B cell (primary cell): ENCODE measurements around the gene KLK13. TPM values are rescaled to one million over a fixed set of nuclear protein-coding genes. Genes with fewer than 3 reads are reported as not detected.

Experiments
- ATAC-seq: fragments of 200-7000 bp; cut with Tn5 transposase; one replicate; pipeline ENCODE4 v1.10.0; 2021; ENCODE audit warnings: low read depth, mild to moderate bottlenecking, moderate number of reproducible peaks, moderate library complexity
- CTCF ChIA-PET: fragments of 350-600 bp; sonication (Branson Sonifier 250); formaldehyde crosslinking; loops from one replicate; lab custom pipeline; 2021; ENCODE audit warnings: antibody characterized with exemption, inconsistent platforms; lab: Charles Lee
- POLR2A ChIA-PET: fragments of 350-600 bp; sonication (Branson Sonifier 250); formaldehyde crosslinking; loops from one replicate; lab custom pipeline; 2021; ENCODE audit warnings: antibody characterized with exemption; lab: Charles Lee
- DNase-seq: peaks from one replicate; pipeline ENCODE4 v3.0.0; 2013
- H2AFZ ChIP-seq: 2 replicates; pipeline ENCODE4 v1.6.1; 2012; ENCODE audit warnings: mild to moderate bottlenecking, low read depth, low read length; ENCODE audit not compliant: insufficient read depth, poor library complexity, severe bottlenecking
- H3K27ac ChIP-seq, 2 donors: 1 replicate in 1 of 2; 2 replicates in 1 of 2; pipeline ENCODE4 v1.5.1; 2012 to 2013; ENCODE audit warnings: low read length in 2 of 2, mild to moderate bottlenecking in 2 of 2, moderate library complexity in 1 of 2
- H3K27me3 ChIP-seq, 4 experiments: fragments of 200-600 bp in 1 of 4; sonication (generic) in 1 of 4; replicated peaks in 1 of 4; 1 replicate in 2 of 4; 2 replicates in 2 of 4; pipeline versions ENCODE4 v1.6.1 to v1.7.0; 2013 to 2016; ENCODE audit warnings: low read length in 3 of 4, mild to moderate bottlenecking in 2 of 4, mixed read lengths in 1 of 4, moderate library complexity in 1 of 4; ENCODE audit not compliant: insufficient read depth in 4 of 4, control insufficient read depth in 3 of 4; ENCODE audit errors: control extremely low read depth in 1 of 4
- H3K36me3 ChIP-seq, 2 experiments: replicated peaks in 1 of 2; 1 replicate in 1 of 2; 2 replicates in 1 of 2; pipeline versions ENCODE4 v1.6.1 to v1.7.1; 2013; ENCODE audit warnings: low read length in 1 of 2; ENCODE audit not compliant: insufficient read depth in 2 of 2, control insufficient read depth in 1 of 2; ENCODE audit errors: control extremely low read depth in 1 of 2, extremely low read depth in 1 of 2
- H3K4me1 ChIP-seq, 2 donors: fragments of 200-600 bp in 1 of 2; sonication (generic) in 1 of 2; 1 replicate in 1 of 2; 2 replicates in 1 of 2; pipeline versions ENCODE4 v1.5.1 to v1.6.1; 2013 to 2017; ENCODE audit warnings: low read length in 2 of 2; ENCODE audit not compliant: control insufficient read depth in 2 of 2, insufficient read depth in 2 of 2
- H3K4me2 ChIP-seq: replicated peaks from 2 replicates; pipeline ENCODE3; 2012; ENCODE audit warnings: mild to moderate bottlenecking, low read depth, low read length; ENCODE audit not compliant: poor library complexity, severe bottlenecking
- H3K4me3 ChIP-seq, 5 experiments: fragments of 200-600 bp in 1 of 5; sonication (generic) in 1 of 5; 1 replicate in 3 of 5; 2 replicates in 2 of 5; pipeline versions ENCODE4 v1.5.1 to v1.7.0; 2011 to 2016; ENCODE audit warnings: low read length in 4 of 5, mild to moderate bottlenecking in 4 of 5, low read depth in 2 of 5, control low read depth in 1 of 5, moderate library complexity in 1 of 5; ENCODE audit not compliant: insufficient read depth in 1 of 5; ENCODE audit errors: control extremely low read depth in 1 of 5, extremely low read depth in 1 of 5
- H3K79me2 ChIP-seq: fragments of 200-600 bp; sonication (generic); one replicate; pipeline ENCODE4 v1.6.0; 2016; ENCODE audit warnings: low read length; ENCODE audit not compliant: control insufficient read depth, insufficient read depth
- H3K9ac ChIP-seq: fragments of 200-600 bp; sonication (generic); 2 replicates; pipeline ENCODE4 v1.6.1; 2017; ENCODE audit warnings: mild to moderate bottlenecking, low read length, moderate library complexity
- H3K9me3 ChIP-seq, 3 donors: one replicate each; pipeline versions ENCODE4 v1.6.1 to v1.7.1; 2013; ENCODE audit warnings: low read length in 2 of 3; ENCODE audit not compliant: control insufficient read depth in 2 of 3, insufficient read depth in 1 of 3; ENCODE audit errors: control extremely low read depth in 1 of 3
- H4K20me1 ChIP-seq: 2 replicates; pipeline ENCODE4 v1.6.0; 2012; ENCODE audit warnings: mild to moderate bottlenecking, low read length; ENCODE audit not compliant: insufficient read depth, control insufficient read depth, poor library complexity, severe bottlenecking
- H3K27ac Mint-ChIP-seq: one replicate; pipeline ENCODE4 v1.8.0; 2021; ENCODE audit warnings: mixed read lengths
- H3K27me3 Mint-ChIP-seq: one replicate; pipeline ENCODE4 v1.8.0; 2021; ENCODE audit warnings: mixed read lengths
- H3K4me1 Mint-ChIP-seq: one replicate; pipeline ENCODE4 v1.8.0; 2021; ENCODE audit warnings: mixed read lengths
- H3K4me3 Mint-ChIP-seq: one replicate; pipeline ENCODE4 v1.8.0; 2021; ENCODE audit warnings: mixed read lengths
- H3K9me3 Mint-ChIP-seq: one replicate; pipeline ENCODE4 v1.8.0; 2022; ENCODE audit warnings: mixed read lengths; ENCODE audit not compliant: insufficient read depth
- CTCF ChIP-seq: fragments of 200-600 bp; IDR thresholded peaks from one replicate; pipeline ENCODE4 v1.8.0; 2022; ENCODE audit warnings: antibody characterized with exemption, mild to moderate bottlenecking
- EZH2 ChIP-seq: IDR thresholded peaks from 2 replicates; pipeline ENCODE4 v1.6.1; 2012; ENCODE audit warnings: borderline replicate concordance, low read depth, mild to moderate bottlenecking, moderate library complexity, low read length; ENCODE audit not compliant: insufficient read depth, poor library complexity, severe bottlenecking
- WGBS: methylation state at CpG from one replicate; pipeline ENCODE4 v1.1.5; 2013; ENCODE audit warnings: missing lambda C conversion rate; ENCODE audit not compliant: insufficient coverage; 5-methylcytosine and 5-hydroxymethylcytosine counted together
- intact Hi-C: fragments of 100-400 bp; cut with micrococcal nuclease; formaldehyde crosslinking; loops from one replicate; pipeline ENCODE4 v1.10.0; 2022
- polyA plus RNA-seq: library from polyadenylated mRNA; depleted of rRNA; stranded (reverse); fragments of >200 nt; gene quantifications from 2 replicates; pipeline ENCODE4 v1.2.3, GENCODE V29; 2012
- total RNA-seq, 2 donors: library from RNA; stranded (reverse); fragments of 120-200 nt in 1 of 2; gene quantifications; 1 replicate in 1 of 2; 2 replicates in 1 of 2; pipeline versions ENCODE4 v1.2.3 to v1.2.4, GENCODE V29; 2013 to 2022

Gene KLK13
- total and polyA plus RNA-seq, 2 donors (not counting 1 experiment from before 2014, with no cell fraction given) = not detected

DNA sequence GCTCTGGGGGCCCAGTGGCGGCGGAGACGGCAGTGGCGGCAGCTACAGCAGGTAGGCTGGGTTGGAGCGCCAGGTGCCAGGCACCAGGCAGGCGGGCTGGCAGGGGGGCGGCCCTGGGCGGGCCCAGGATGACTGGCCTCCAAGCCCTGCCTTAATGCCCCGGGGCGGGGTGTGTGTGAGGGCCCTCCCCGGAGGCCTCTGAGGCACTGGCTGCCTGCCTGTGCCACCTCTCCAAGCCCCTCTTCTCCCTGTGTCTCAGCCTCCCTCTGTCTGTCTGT lies 38.4 kb downstream of the KLK13 start, which contains the start of gene KLK11:
Gene KLK11, minus strand, starts transcription at position 63 of the 278 bp plus-strand sequence. CDS start 985 bp downstream, outside the sequence.
- no peaks in the 10 kb centered on the region for H3K4me1 ChIP-seq
- no peak within 1 kb of the TSS for H3K27ac ChIP-seq
- Mint-ChIP-seq H3K27ac (no peak within 1 kb of the TSS), H3K27me3 (peaks cover 38% of the 10 kb centered on the region), H3K4me1 (no peaks in the 10 kb centered on the region), H3K4me3 (no peak within 1 kb of the TSS), H3K9me3 (peaks cover 3% of the 10 kb centered on the region)
- no peaks in the 10 kb centered on the region for H3K27me3 ChIP-seq
- TF ChIP-seq CTCF (no peak), EZH2 (no peak)
- intact Hi-C loops = no loop called here
- H3K36me3 ChIP-seq = no peaks in the 10 kb centered on the region
- H3K4me2 ChIP-seq = no peak within 1 kb of the TSS
- DNase-seq (no peak), ATAC-seq (no peak)
- no peaks in the 10 kb centered on the region for H3K79me2 ChIP-seq
- no peak within 1 kb of the TSS for H3K4me3 ChIP-seq
- H2AFZ ChIP-seq = no peak within 1 kb of the TSS
- WGBS = 87% methylated on average over 11 of the region's 11 CpGs
- H3K9ac ChIP-seq = no peak within 1 kb of the TSS
- no peaks in the 10 kb centered on the region for H4K20me1 ChIP-seq
- POLR2A ChIA-PET = no interaction called here
- CTCF ChIA-PET = no interaction called here
- H3K9me3 ChIP-seq = peaks cover 0 to 6% (median 0%) of the 10 kb centered on the region in 3 donors

GRCh38 chr19:51025809-51026553 lies 38.9 kb downstream of the KLK13 start:
- no peaks in the 10 kb centered on the region for H4K20me1 ChIP-seq
- CTCF ChIA-PET = no interaction called here
- H3K79me2 ChIP-seq = no peaks in the 10 kb centered on the region
- no peak overlapping the region for H3K27ac Mint-ChIP-seq
- no peak overlapping the region for H2AFZ ChIP-seq
- TF ChIP-seq CTCF (no peak), EZH2 (no peak)
- no peaks in the 10 kb centered on the region for H3K4me1 Mint-ChIP-seq
- H3K27me3 Mint-ChIP-seq = peaks cover 33% of the 10 kb centered on the region
- no peak overlapping the region for H3K4me3 ChIP-seq
- H3K27ac ChIP-seq = no peak overlapping the region
- H3K4me1 ChIP-seq = no peaks in the 10 kb centered on the region
- intact Hi-C loops = no loop called here
- peaks cover 0 to 6% (median 0%) of the 10 kb centered on the region in 3 donors for H3K9me3 ChIP-seq
- H3K4me2 ChIP-seq = no peak overlapping the region
- no peak for DNase-seq
- H3K9ac ChIP-seq = no peak overlapping the region
- POLR2A ChIA-PET = no interaction called here
- H3K27me3 ChIP-seq = no peaks in the 10 kb centered on the region
- no peak overlapping the region for H3K4me3 Mint-ChIP-seq
- H3K36me3 ChIP-seq = no peaks in the 10 kb centered on the region
- ATAC-seq = no peak
- WGBS = 73% methylated on average over 17 of the region's 18 CpGs
- H3K9me3 Mint-ChIP-seq = no peaks in the 10 kb centered on the region
